Measurements from ENCODE around the gene DIS3L2.
"Not testable (repeated sequence)": the region's sequence is repeated elsewhere in the genome, so short reads cannot be mapped to it uniquely, and the experiment has no call there.

Gene DIS3L2

GRCh38 chr2:232325324-232326273, 364.1 kb downstream of the DIS3L2 start:
- DNase-seq = peak; percentile 38

- not testable (repeated sequence) for DNase-seq
These were observed 365.0 kb downstream of the DIS3L2 start for GRCh38 chr2:232326274-232327104.

DNA sequence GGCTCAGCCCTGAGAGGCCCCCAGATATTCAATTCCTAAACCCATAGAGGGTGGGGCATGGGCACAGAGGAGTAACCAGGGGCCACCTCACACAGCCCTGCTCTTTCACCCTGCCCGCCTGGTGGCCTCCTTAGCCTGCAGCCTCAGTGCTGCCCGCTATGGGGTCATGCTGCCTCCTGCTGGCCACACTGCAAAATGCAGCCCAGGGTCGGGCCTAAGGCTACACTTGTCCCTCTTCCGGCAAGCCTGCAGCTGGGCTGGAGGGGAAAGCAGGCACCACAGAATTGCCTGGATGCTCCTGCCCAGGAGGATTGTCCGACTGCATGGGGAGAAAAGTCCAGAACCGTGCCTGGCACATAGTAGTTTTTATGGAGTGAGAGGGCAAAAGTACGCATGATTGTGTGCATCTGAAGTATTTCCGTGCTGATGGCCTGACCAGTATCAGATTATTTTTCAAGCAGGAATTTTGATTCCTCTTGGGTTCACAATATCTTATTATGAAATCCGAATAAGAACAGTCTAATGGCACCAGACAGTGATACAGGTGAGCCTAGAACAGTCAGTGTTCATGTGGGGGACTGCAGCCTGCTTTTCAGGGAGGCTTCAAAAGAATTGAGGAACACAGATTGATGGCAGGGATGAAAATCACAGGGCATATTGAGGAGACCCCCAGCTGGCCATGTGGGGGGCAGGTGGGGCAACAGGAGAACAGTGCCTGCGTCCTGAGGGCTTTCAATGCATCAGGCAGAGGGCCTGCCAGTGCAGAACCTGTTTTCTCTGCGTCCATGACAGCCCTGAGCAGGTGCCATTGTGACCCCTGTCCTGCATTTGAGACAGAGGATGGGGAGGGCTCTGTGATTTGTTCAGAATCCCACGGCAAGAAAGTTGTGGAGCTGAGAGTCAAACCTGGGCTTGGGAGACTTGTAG, 365.9 kb downstream of the DIS3L2 start:
- peak; percentile 70 for DNase-seq

GRCh38 chr2:232328032-232328422, 366.5 kb downstream of the DIS3L2 start:
- no peak for DNase-seq

GRCh38 chr2:232328516-232329460, 367.3 kb downstream of the DIS3L2 start:
- no peak for DNase-seq

DNA sequence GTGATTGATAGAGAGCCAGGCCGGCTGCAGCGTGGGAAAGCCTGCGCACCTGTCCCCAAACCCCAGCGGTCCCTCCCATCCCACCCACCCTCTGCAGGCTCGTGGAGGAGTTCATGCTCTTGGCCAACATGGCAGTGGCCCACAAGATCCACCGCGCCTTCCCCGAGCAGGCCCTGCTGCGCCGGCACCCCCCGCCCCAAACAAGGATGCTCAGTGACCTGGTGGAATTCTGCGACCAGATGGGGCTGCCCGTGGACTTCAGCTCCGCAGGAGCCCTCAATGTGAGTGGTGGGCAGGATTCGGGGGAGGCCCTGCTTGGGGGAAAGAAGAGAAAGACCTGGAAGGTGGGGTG, 368.2 kb downstream of the DIS3L2 start:
- no peak for DNase-seq

- no peak for DNase-seq
These were observed 368.8 kb downstream of the DIS3L2 start for GRCh38 chr2:232330068-232330999.

- DNase-seq = not testable (repeated sequence)
These were observed 369.5 kb downstream of the DIS3L2 start for GRCh38 chr2:232331061-232331460.

- not testable (repeated sequence) for DNase-seq
These were observed 370.1 kb downstream of the DIS3L2 start for GRCh38 chr2:232331641-232332040.

- not testable (repeated sequence) for DNase-seq
These were observed 370.9 kb downstream of the DIS3L2 start for GRCh38 chr2:232332244-232332939.

GRCh38 chr2:232332940-232333259, 371.4 kb downstream of the DIS3L2 start:
- DNase-seq = no peak

DNA sequence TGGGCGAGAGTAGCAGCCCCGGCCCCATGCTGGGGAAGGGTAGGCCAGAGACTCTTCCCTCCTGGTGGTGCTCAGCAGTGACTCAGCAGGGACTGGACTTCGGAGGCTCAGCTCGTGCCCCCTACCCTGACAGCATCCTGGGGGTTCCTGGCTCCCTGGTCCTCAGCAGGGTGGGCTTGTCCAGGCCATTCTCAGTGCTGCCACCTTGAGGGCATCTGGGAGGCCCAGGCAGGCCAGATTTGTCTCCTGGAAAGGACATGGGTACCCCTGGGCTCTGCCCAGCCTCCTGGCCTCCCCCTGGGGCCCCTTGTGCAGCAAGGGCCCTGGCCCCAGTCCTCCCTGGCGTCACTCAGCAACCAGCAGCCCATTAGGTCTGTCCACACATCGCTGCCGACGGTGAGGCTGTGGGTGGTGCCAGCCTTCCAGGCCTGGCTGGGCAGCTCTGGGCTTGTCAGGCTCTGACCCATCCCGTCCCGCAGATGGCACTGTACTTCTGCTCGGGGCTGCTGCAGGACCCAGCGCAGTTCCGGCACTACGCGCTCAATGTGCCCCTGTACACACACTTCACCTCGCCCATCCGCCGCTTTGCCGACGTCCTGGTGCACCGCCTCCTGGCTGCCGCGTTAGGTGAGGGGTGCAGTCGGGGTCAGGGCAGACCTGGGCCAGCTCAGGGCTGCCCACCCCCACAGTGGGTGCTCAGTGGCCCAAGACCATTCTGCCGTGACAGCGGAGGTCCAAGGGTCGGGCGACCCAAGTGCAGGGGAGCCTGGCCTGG, 372.0 kb downstream of the DIS3L2 start:
- no peak for DNase-seq

DNA sequence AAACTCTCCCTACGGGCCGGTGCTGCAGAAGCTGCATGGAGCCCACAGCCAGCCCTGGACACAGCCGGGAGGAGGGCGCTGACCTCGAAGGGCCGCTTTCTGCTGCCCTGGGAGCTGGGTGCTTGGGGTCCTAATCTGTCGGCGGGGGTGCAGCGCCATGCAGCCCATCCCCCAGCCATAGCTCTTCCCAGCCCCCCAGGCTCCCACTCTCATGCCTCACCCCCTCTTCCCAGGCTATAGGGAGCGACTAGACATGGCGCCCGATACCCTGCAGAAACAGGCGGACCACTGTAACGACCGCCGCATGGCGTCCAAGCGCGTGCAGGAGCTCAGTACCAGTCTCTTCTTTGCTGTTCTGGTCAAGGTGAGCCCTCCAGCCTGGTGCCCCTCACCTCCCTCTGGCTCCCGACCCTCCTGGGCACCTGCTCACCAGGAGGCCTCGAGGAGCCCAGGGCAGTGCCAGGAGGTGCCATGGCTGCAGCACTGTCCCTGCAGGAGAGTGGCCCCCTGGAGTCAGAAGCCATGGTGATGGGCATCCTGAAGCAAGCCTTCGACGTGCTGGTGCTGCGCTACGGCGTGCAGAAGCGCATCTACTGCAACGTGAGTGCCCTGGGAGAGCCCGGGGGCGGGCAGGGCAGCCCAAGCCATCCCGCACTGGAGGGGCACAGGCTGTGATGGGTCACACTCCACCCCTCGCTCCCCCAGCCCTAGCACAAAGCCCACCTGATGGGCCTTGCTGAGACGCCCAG, 372.8 kb downstream of the DIS3L2 start:
- not testable (repeated sequence) for DNase-seq

GRCh38 chr2:232334885-232335205, 373.3 kb downstream of the DIS3L2 start:
- not testable (repeated sequence) for DNase-seq

- not testable (repeated sequence) for DNase-seq
These were observed 373.8 kb downstream of the DIS3L2 start for GRCh38 chr2:232335206-232335858.

DNA sequence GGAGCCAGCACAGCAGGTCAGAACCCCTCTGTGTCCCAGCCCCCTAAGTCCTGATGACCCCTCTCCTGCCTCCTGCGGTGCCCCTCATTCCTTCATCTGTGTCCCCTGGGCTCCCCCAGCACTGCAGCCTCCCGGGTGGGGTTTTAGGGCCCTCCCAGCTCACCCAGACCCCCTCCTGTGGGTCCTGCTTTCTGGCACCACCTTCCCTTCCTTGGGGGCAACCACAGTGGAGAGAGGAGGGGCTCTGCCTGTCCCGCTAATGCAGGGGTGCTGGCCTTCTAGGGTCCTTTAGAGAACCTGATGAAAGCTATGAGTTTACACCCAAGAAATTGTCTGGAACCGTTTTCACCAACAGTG, 374.3 kb downstream of the DIS3L2 start:
- no peak for DNase-seq

DNA sequence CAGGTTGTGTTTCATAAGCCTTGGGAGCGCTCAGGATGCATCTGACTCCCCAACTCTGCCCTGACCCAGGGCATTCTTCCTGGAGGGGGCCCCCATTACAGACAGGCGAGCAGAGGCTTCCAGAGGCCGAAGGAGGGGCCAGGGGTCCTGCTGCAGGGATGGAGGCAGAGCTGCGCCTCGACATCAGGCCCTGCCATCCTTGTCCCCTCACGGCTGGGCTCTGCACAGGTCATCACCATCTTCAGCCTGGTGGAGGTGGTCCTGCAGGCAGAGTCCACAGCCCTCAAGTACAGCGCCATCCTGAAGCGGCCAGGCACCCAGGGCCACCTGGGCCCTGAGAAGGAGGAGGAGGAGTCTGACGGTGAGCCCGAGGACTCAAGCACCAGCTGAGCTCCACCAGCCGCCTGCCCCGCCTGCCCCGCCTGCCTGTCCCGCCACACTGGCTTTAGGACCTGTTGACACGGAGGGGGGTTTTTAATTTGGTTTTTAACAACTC, 374.8 kb downstream of the DIS3L2 start:
- no peak for DNase-seq

All from hematopoietic multipotent progenitor cell treated with erythropoietin and hydrocortisone succinate and interleukin-3 and kit ligand, for 8 days (in vitro differentiated cells).